GM23338 (cell line): Measurements from ENCODE around the gene PRPF6. TPM values are rescaled to one million over a fixed set of nuclear protein-coding genes. Genes with fewer than 3 reads are reported as not detected.
A peak's percentile ranks its signal among the peaks of the same experiment; 100 is the strongest.

Experiments used
- ATAC-seq: fragments of 200-7000 bp; cut with Tn5 transposase; 3 replicates; pipeline ENCODE4 v1.9.1; 2020
- DNase-seq: peaks from one replicate; pipeline ENCODE4 v3.0.0-alpha.2; 2015; ENCODE audit warnings: low spot score
- H2AFZ ChIP-seq: fragments of 200-600 bp; sonication (generic); 2 replicates; pipeline ENCODE4 v1.8.0; 2016; ENCODE audit warnings: antibody characterized with exemption, mild to moderate bottlenecking, moderate library complexity
- H3F3A ChIP-seq: fragments of 200-600 bp; sonication (generic); replicated peaks from 2 replicates; pipeline ENCODE4 v1.8.0; 2017; ENCODE audit warnings: antibody characterized with exemption, mixed run types, low read depth
- H3K27ac ChIP-seq: fragments of 200-600 bp; sonication (generic); 2 replicates; pipeline ENCODE4 v1.6.1; 2016; ENCODE audit warnings: low read depth
- H3K27me3 ChIP-seq: fragments of 200-600 bp; sonication (generic); 2 replicates; pipeline ENCODE4 v1.8.0; 2016; ENCODE audit warnings: mild to moderate bottlenecking, mixed run types, moderate library complexity; ENCODE audit not compliant: insufficient read depth
- H3K36me3 ChIP-seq: fragments of 200-600 bp; sonication (generic); 2 replicates; pipeline ENCODE4 v1.8.0; 2016; ENCODE audit warnings: mild to moderate bottlenecking; ENCODE audit not compliant: insufficient read depth
- H3K4me1 ChIP-seq: fragments of 200-600 bp; sonication (generic); 2 replicates; pipeline ENCODE4 v1.8.0; 2016; ENCODE audit warnings: mild to moderate bottlenecking, moderate library complexity; ENCODE audit not compliant: insufficient read depth
- H3K4me2 ChIP-seq: fragments of 200-600 bp; sonication (generic); 2 replicates; pipeline ENCODE4 v1.7.1; 2017; ENCODE audit warnings: mixed run types
- H3K4me3 ChIP-seq: fragments of 200-600 bp; sonication (generic); 2 replicates; pipeline ENCODE4 v1.6.1; 2016; ENCODE audit warnings: mixed run types
- H3K79me2 ChIP-seq: fragments of 200-600 bp; sonication (generic); replicated peaks from 2 replicates; pipeline ENCODE4 v1.8.0; 2017; ENCODE audit warnings: mild to moderate bottlenecking; ENCODE audit not compliant: insufficient read depth
- H3K9me2 ChIP-seq: fragments of 200-600 bp; sonication (generic); 2 replicates; pipeline ENCODE4 v1.8.0; 2017; ENCODE audit not compliant: insufficient read depth
- H4K20me1 ChIP-seq: fragments of 200-600 bp; sonication (generic); replicated peaks from 2 replicates; pipeline ENCODE4 v1.8.0; 2017; ENCODE audit warnings: mild to moderate bottlenecking; ENCODE audit not compliant: insufficient read depth
- H3K27ac Mint-ChIP-seq: 2 replicates; pipeline ENCODE4 v1.8.0; 2020; ENCODE audit warnings: inconsistent platforms, mild to moderate bottlenecking, moderate library complexity, mixed read lengths
- H3K27me3 Mint-ChIP-seq: 3 replicates; pipeline ENCODE4 v1.8.0; 2022; ENCODE audit warnings: low read depth, mild to moderate bottlenecking, moderate library complexity, mixed read lengths, inconsistent platforms; ENCODE audit not compliant: insufficient read depth, poor library complexity
- H3K36me3 Mint-ChIP-seq: 3 replicates; pipeline ENCODE4 v1.8.0; 2021; ENCODE audit warnings: low read depth, mild to moderate bottlenecking, inconsistent platforms, moderate library complexity, mixed read lengths
- H3K4me1 Mint-ChIP-seq: 3 replicates; pipeline ENCODE4 v1.8.0; 2020; ENCODE audit warnings: mild to moderate bottlenecking, inconsistent platforms, mixed read lengths
- H3K4me3 Mint-ChIP-seq: 3 replicates; pipeline ENCODE4 v1.8.0; 2021; ENCODE audit warnings: moderate library complexity, mild to moderate bottlenecking, inconsistent platforms, mixed read lengths
- H3K9me3 Mint-ChIP-seq: 3 replicates; pipeline ENCODE4 v1.8.0; 2020; ENCODE audit warnings: moderate library complexity, mild to moderate bottlenecking, inconsistent platforms, mixed read lengths
- EZH2 ChIP-seq: fragments of 200-600 bp; sonication (generic); IDR thresholded peaks from one replicate; pipeline ENCODE4 v1.8.0; 2017; ENCODE audit warnings: antibody characterized with exemption, mild to moderate bottlenecking, low read depth; ENCODE audit not compliant: unreplicated experiment
- REST ChIP-seq: IDR thresholded peaks from one replicate; pipeline ENCODE4 v1.6.1; 2018; ENCODE audit warnings: antibody characterized with exemption; ENCODE audit not compliant: unreplicated experiment
- STAT1 ChIP-seq: IDR thresholded peaks from one replicate; pipeline ENCODE4 v1.6.1; 2016; ENCODE audit warnings: antibody characterized with exemption; ENCODE audit not compliant: unreplicated experiment
- ZNF114 ChIP-seq: fragments of 250-450 bp; sonication (Bioruptor Pico); IDR thresholded peaks from 2 replicates; pipeline ENCODE4 v1.5.0; 2020; ENCODE audit warnings: mild to moderate bottlenecking, moderate library complexity
- polyA plus RNA-seq: library from polyadenylated mRNA; unstranded; fragments of >200 nt; fragmentation: Nextera tagmentation; extraction: Ambion mirVana; gene quantifications from 2 replicates; pipeline ENCODE4 v1.2.1, GENCODE V29; 2016
- total RNA-seq: library from RNA; depleted of rRNA; stranded (reverse); fragments of >200 nt; shearing (Covaris generic); gene quantifications from 2 replicates; pipeline ENCODE4 v1.2.3, GENCODE V29; 2014
- TF ChIP-seq, protein P1 (sequence below): fragments of 250-450 bp; sonication (Bioruptor Pico); IDR thresholded peaks from 2 replicates; pipeline ENCODE4 v1.5.0; 2020; ENCODE audit warnings: mild to moderate bottlenecking, moderate library complexity

Gene PRPF6
- total and polyA plus RNA-seq, 2 experiments from 2014 or later: 53.8 to 79.9 TPM

DNA sequence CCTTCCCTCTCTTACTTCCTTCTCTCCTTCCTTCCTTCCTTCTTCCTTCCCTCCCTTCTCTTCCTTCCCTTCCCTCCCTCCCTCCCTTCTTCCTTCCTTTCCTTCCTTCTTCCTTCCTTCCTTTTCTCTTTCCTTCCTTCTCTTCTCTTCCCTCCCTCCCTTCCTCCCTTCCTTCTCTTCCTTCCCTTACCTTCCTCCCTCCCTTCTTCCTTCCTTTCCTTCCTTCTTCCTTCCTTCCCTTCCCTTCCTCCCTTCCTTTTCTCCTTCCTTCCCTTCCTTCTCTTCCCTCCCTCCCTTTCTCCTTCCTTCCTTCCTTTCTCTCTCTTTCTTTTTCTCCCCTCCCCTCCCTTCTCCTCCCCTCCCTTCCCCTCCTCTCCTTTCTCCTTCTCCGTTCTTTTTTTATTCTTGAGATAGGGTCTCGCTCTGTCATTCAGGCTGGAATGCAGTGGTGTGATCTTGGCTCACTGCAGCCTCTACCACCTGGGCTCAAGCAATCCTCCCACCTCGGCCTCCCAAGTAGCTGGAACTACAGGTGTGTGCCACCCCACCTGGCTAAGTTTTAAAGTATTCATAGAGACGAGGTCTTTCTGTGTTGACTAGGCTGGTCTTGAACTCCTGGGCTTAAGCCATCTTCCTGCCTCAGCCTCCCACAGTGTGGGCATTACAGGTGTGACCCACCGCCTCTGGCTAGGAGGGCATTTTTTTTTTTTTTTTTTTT lies 10.1 kb upstream of the PRPF6 start:
- no peak overlapping the region for H3K27ac Mint-ChIP-seq

More for the DNA sequence above, 10.1 kb upstream of the PRPF6 start:
- Mint-ChIP-seq H3K4me3 (peak overlapping the region; percentile 72), H3K9me3 (no peaks in the 10 kb centered on the region; the same call in 2 of the 3 replicates), H3K36me3 (peaks cover 3% of the 10 kb centered on the region; the same call in 2 of the 3 replicates), H3K4me1 (peaks cover 17% of the 10 kb centered on the region), H3K27me3 (peaks cover 22% of the 10 kb centered on the region)
- Histone ChIP-seq H2AFZ (no peak overlapping the region), H4K20me1 (no peaks in the 10 kb centered on the region), H3K9me2 (no peaks in the 10 kb centered on the region), H3F3A (peaks cover 12% of the 10 kb centered on the region; the same call in 1 of the 2 replicates), H3K4me1 (peaks cover 8% of the 10 kb centered on the region), H3K4me3 (peak overlapping the region; percentile 70; the same call in 1 of the 2 replicates), H3K27ac (no peak overlapping the region), H3K36me3 (no peaks in the 10 kb centered on the region), H3K4me2 (no peak overlapping the region), H3K27me3 (peaks cover 7% of the 10 kb centered on the region; the same call in 1 of the 2 replicates), H3K79me2 (peaks cover 9% of the 10 kb centered on the region)
- DNase-seq: no peak
- no peak for ATAC-seq
- TF ChIP-seq ZNF114 (no peak), EZH2 (no peak), REST (no peak), STAT1 (no peak)
- TF ChIP-seq, protein P1, sequence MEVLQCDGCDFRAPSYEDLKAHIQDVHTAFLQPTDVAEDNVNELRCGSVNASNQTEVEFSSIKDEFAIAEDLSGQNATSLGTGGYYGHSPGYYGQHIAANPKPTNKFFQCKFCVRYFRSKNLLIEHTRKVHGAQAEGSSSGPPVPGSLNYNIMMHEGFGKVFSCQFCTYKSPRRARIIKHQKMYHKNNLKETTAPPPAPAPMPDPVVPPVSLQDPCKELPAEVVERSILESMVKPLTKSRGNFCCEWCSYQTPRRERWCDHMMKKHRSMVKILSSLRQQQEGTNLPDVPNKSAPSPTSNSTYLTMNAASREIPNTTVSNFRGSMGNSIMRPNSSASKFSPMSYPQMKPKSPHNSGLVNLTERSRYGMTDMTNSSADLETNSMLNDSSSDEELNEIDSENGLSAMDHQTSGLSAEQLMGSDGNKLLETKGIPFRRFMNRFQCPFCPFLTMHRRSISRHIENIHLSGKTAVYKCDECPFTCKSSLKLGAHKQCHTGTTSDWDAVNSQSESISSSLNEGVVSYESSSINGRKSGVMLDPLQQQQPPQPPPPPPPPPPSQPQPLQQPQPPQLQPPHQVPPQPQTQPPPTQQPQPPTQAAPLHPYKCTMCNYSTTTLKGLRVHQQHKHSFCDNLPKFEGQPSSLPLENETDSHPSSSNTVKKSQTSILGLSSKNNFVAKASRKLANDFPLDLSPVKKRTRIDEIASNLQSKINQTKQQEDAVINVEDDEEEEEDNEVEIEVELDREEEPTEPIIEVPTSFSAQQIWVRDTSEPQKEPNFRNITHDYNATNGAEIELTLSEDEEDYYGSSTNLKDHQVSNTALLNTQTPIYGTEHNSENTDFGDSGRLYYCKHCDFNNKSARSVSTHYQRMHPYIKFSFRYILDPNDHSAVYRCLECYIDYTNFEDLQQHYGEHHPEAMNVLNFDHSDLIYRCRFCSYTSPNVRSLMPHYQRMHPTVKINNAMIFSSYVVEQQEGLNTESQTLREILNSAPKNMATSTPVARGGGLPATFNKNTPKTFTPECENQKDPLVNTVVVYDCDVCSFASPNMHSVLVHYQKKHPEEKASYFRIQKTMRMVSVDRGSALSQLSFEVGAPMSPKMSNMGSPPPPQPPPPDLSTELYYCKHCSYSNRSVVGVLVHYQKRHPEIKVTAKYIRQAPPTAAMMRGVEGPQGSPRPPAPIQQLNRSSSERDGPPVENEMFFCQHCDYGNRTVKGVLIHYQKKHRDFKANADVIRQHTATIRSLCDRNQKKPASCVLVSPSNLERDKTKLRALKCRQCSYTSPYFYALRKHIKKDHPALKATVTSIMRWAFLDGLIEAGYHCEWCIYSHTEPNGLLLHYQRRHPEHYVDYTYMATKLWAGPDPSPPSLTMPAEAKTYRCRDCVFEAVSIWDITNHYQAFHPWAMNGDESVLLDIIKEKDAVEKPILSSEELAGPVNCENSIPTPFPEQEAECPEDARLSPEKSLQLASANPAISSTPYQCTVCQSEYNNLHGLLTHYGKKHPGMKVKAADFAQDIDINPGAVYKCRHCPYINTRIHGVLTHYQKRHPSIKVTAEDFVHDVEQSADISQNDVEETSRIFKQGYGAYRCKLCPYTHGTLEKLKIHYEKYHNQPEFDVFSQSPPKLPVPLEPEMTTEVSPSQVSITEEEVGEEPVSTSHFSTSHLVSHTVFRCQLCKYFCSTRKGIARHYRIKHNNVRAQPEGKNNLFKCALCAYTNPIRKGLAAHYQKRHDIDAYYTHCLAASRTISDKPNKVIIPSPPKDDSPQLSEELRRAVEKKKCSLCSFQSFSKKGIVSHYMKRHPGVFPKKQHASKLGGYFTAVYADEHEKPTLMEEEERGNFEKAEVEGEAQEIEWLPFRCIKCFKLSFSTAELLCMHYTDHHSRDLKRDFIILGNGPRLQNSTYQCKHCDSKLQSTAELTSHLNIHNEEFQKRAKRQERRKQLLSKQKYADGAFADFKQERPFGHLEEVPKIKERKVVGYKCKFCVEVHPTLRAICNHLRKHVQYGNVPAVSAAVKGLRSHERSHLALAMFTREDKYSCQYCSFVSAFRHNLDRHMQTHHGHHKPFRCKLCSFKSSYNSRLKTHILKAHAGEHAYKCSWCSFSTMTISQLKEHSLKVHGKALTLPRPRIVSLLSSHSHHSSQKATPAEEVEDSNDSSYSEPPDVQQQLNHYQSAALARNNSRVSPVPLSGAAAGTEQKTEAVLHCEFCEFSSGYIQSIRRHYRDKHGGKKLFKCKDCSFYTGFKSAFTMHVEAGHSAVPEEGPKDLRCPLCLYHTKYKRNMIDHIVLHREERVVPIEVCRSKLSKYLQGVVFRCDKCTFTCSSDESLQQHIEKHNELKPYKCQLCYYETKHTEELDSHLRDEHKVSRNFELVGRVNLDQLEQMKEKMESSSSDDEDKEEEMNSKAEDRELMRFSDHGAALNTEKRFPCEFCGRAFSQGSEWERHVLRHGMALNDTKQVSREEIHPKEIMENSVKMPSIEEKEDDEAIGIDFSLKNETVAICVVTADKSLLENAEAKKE (CRISPR knock-in tag): no peak
